PC-9 (cell line): ENCODE results near the gene CHTF18.

ENCODE experiments used
- CTCF ChIP-seq: fragments of 200-600 bp; sonication (generic); conservative IDR thresholded peaks from 2 replicates; pipeline ENCODE4 v1.6.1; 2017; ENCODE audit warnings: mixed run types, antibody characterized with exemption, mild to moderate bottlenecking, moderate library complexity
- EZH2 ChIP-seq: fragments of 200-600 bp; sonication (generic); IDR thresholded peaks from 2 replicates; pipeline ENCODE4 v1.8.0; 2017; ENCODE audit warnings: antibody characterized with exemption, low read depth

GRCh38 chr16:763369-764183, 24.8 kb upstream of the CHTF18 start:
- TF ChIP-seq CTCF = no peak
- no peak for TF ChIP-seq EZH2
